Neural progenitor cell (in vitro differentiated cells): ENCODE measurements around the gene CCNO. TPM values are rescaled to one million over a fixed set of nuclear protein-coding genes. Genes with fewer than 3 reads are reported as not detected.

Experiments used
- DNase-seq: peaks from one replicate; pipeline ENCODE4 v3.0.0-alpha.2; 2016; ENCODE audit warnings: low spot score
- H2AFZ ChIP-seq: fragments of 200-600 bp; sonication (generic); replicated peaks from 2 replicates; pipeline ENCODE4 v1.6.1; 2016; ENCODE audit warnings: antibody characterized with exemption
- H3F3A ChIP-seq: fragments of 200-600 bp; sonication (generic); 2 replicates; pipeline ENCODE4 v1.6.1; 2016; ENCODE audit warnings: antibody characterized with exemption, low read depth
- H3K27ac ChIP-seq: fragments of 200-600 bp; sonication (generic); 2 replicates; pipeline ENCODE4 v1.5.1; 2016; ENCODE audit warnings: mild to moderate bottlenecking
- H3K27me3 ChIP-seq: fragments of 200-600 bp; sonication (generic); 2 replicates; pipeline ENCODE4 v1.6.1; 2016; ENCODE audit warnings: mild to moderate bottlenecking, moderate library complexity
- H3K36me3 ChIP-seq: fragments of 200-600 bp; sonication (generic); 2 replicates; pipeline ENCODE4 v1.5.1; 2016
- H3K4me1 ChIP-seq: fragments of 200-600 bp; sonication (generic); 2 replicates; pipeline ENCODE4 v1.6.1; 2016; ENCODE audit warnings: mixed run types
- H3K4me2 ChIP-seq: fragments of 200-600 bp; sonication (generic); 2 replicates; pipeline ENCODE4 v1.6.1; 2016
- H3K4me3 ChIP-seq: fragments of 200-600 bp; sonication (generic); 2 replicates; pipeline ENCODE4 v1.5.1; 2016
- H3K79me2 ChIP-seq: fragments of 200-600 bp; sonication (generic); 2 replicates; pipeline ENCODE4 v1.6.1; 2016; ENCODE audit warnings: low read depth
- H3K9ac ChIP-seq: fragments of 200-600 bp; sonication (generic); 2 replicates; pipeline ENCODE4 v1.6.1; 2016
- H3K9me3 ChIP-seq: fragments of 200-600 bp; sonication (generic); 2 replicates; pipeline ENCODE4 v1.5.1; 2016; ENCODE audit warnings: low read depth
- H4K20me1 ChIP-seq: fragments of 200-600 bp; sonication (generic); 2 replicates; pipeline ENCODE4 v1.6.1; 2016; ENCODE audit warnings: low read depth
- H3K27ac Mint-ChIP-seq: 3 replicates; pipeline ENCODE4 v1.8.0; 2021; ENCODE audit warnings: mixed read lengths
- H3K27me3 Mint-ChIP-seq: 2 replicates; pipeline ENCODE4 v1.8.0; 2022; ENCODE audit warnings: low read depth, mild to moderate bottlenecking, inconsistent platforms, moderate library complexity, mixed read lengths; ENCODE audit not compliant: insufficient read depth
- H3K36me3 Mint-ChIP-seq: 3 replicates; pipeline ENCODE4 v1.8.0; 2021; ENCODE audit warnings: mixed read lengths
- H3K4me1 Mint-ChIP-seq: 3 replicates; pipeline ENCODE4 v1.8.0; 2021; ENCODE audit warnings: mixed read lengths
- H3K4me3 Mint-ChIP-seq: 3 replicates; pipeline ENCODE4 v1.8.0; 2021; ENCODE audit warnings: mild to moderate bottlenecking, moderate library complexity, mixed read lengths
- H3K9me3 Mint-ChIP-seq: 3 replicates; pipeline ENCODE4 v1.8.0; 2020; ENCODE audit warnings: mixed read lengths
- EZH2 ChIP-seq: fragments of 200-600 bp; sonication (generic); IDR thresholded peaks from 2 replicates; pipeline ENCODE4 v1.6.1; 2017; ENCODE audit warnings: antibody characterized with exemption, mild to moderate bottlenecking, moderate library complexity
- EZH2phosphoT487 ChIP-seq: fragments of 200-600 bp; sonication (generic); IDR thresholded peaks from 2 replicates; pipeline ENCODE4 v1.6.1; 2017; ENCODE audit warnings: antibody characterized with exemption
- total RNA-seq: library from RNA; depleted of rRNA; stranded (reverse); fragments of >200 nt; gene quantifications from 2 replicates; pipeline ENCODE4 v1.2.3, GENCODE V29; 2015; ENCODE audit warnings: low replicate concordance
- TF ChIP-seq, protein P1 (sequence below): fragments of 200-600 bp; sonication (generic); IDR thresholded peaks from 2 replicates; pipeline ENCODE4 v1.5.1; 2017; ENCODE audit warnings: antibody characterized with exemption, mild to moderate bottlenecking

CCNO gene
- total RNA-seq, 1 donor from 2014 or later = not detected

DNA sequence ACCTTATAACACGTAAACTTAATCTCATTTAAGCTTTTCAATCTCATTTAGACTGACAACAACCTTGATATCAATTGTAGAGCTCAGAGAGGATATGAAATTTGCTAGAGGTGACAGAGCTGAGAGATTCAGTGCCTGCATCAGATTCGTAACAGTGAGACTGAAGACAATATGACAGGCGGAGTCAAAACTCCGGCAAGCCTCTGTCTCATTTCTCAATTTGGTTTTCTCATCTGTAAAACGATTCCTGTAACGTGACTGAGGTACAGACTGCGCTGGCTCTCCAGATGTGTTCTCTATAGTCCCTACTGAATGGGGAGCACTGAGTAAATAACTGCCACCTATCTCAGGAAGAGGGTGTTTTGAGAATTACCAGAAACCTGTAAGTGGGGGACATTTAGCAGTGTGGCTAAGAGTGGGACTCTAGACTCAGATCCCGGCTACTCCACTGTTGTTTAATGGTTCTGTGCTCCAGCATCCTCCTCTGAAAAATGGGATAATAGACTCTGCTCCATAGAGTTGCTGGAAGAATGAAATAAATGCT is 3.2 kb downstream of the CCNO start:
- H2AFZ ChIP-seq = no peak overlapping the region
- H3K4me3 Mint-ChIP-seq = peak overlapping the region; percentile 62
- peaks cover 25% of the 10 kb centered on the region for H3K4me1 ChIP-seq
- H4K20me1 ChIP-seq = peaks cover 68% of the 10 kb centered on the region
- H3K4me3 ChIP-seq = no peak overlapping the region
- TF ChIP-seq EZH2phosphoT487 (no peak), EZH2 (no peak)
- TF ChIP-seq, protein P1, sequence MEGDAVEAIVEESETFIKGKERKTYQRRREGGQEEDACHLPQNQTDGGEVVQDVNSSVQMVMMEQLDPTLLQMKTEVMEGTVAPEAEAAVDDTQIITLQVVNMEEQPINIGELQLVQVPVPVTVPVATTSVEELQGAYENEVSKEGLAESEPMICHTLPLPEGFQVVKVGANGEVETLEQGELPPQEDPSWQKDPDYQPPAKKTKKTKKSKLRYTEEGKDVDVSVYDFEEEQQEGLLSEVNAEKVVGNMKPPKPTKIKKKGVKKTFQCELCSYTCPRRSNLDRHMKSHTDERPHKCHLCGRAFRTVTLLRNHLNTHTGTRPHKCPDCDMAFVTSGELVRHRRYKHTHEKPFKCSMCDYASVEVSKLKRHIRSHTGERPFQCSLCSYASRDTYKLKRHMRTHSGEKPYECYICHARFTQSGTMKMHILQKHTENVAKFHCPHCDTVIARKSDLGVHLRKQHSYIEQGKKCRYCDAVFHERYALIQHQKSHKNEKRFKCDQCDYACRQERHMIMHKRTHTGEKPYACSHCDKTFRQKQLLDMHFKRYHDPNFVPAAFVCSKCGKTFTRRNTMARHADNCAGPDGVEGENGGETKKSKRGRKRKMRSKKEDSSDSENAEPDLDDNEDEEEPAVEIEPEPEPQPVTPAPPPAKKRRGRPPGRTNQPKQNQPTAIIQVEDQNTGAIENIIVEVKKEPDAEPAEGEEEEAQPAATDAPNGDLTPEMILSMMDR = no peak
- no peaks in the 10 kb centered on the region for H3K36me3 ChIP-seq
- H3K27me3 Mint-ChIP-seq = peaks cover 71% of the 10 kb centered on the region
- no peaks in the 10 kb centered on the region for H3K79me2 ChIP-seq
- H3K9me3 ChIP-seq = no peaks in the 10 kb centered on the region
- H3K36me3 Mint-ChIP-seq = no peaks in the 10 kb centered on the region
- no peak overlapping the region for H3K9ac ChIP-seq
- H3K4me1 Mint-ChIP-seq = peaks cover 41% of the 10 kb centered on the region
- H3F3A ChIP-seq = peaks cover 42% of the 10 kb centered on the region
- DNase-seq = no peak
- no peak overlapping the region for H3K27ac ChIP-seq
- H3K4me2 ChIP-seq = no peak overlapping the region
- peaks cover 100% of the 10 kb centered on the region for H3K27me3 ChIP-seq
- H3K27ac Mint-ChIP-seq = no peak overlapping the region
- no peaks in the 10 kb centered on the region for H3K9me3 Mint-ChIP-seq

DNA sequence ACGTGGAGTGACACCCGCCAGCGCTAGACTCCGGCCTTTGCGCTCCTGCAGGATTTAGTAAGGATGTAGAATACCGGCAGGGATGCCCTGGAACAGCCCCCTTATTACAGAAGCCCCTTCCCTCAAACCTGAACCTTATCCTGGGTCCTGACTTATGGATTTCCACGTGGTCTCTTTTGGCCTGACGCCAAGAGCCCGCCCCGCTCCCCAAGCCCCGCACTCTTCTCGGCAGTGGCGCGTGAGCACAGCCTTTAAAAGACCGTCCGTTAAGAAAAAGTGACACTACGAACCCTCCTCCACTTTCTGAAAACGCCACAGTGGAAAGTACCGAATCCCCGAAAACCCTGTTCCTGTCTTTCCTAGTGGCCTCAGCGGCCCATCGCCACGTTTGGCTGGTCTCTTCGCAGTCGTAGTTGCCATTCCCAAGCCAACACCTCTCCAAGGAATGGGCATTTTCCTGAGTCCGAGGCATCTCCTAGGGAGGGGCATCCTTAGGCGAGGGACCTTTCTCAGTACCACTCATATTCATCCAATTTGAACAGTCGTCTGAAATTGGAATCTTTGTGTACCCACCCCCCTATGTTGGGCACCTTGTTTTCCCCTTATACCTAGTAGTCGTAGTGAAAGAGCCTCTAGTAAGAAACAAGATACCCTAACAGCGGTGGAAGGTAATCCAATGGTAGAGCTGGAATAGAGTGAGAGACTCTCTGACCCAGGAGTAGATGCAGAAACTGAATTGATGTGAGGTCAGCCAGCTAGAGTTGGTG is 5.6 kb downstream of the CCNO start:
- Histone ChIP-seq H3K27me3 (peaks cover 100% of the 10 kb centered on the region), H3K4me2 (peak overlapping the region; percentile 92), H3K4me3 (peak overlapping the region; percentile 49), H4K20me1 (peaks cover 84% of the 10 kb centered on the region), H3K79me2 (no peaks in the 10 kb centered on the region), H2AFZ (peak overlapping the region; percentile 80), H3K9ac (no peak overlapping the region), H3K27ac (no peak overlapping the region), H3K36me3 (no peaks in the 10 kb centered on the region), H3K9me3 (no peaks in the 10 kb centered on the region), H3K4me1 (peaks cover 23% of the 10 kb centered on the region), H3F3A (peaks cover 26% of the 10 kb centered on the region)
- Mint-ChIP-seq H3K27me3 (peaks cover 86% of the 10 kb centered on the region), H3K36me3 (no peaks in the 10 kb centered on the region), H3K4me3 (peak overlapping the region; percentile 84), H3K27ac (no peak overlapping the region), H3K9me3 (no peaks in the 10 kb centered on the region), H3K4me1 (peaks cover 35% of the 10 kb centered on the region)
- peak; percentile 82 for TF ChIP-seq EZH2
- peak; percentile 80 for TF ChIP-seq EZH2phosphoT487
- TF ChIP-seq, protein P1 = no peak
- DNase-seq = no peak

DNA sequence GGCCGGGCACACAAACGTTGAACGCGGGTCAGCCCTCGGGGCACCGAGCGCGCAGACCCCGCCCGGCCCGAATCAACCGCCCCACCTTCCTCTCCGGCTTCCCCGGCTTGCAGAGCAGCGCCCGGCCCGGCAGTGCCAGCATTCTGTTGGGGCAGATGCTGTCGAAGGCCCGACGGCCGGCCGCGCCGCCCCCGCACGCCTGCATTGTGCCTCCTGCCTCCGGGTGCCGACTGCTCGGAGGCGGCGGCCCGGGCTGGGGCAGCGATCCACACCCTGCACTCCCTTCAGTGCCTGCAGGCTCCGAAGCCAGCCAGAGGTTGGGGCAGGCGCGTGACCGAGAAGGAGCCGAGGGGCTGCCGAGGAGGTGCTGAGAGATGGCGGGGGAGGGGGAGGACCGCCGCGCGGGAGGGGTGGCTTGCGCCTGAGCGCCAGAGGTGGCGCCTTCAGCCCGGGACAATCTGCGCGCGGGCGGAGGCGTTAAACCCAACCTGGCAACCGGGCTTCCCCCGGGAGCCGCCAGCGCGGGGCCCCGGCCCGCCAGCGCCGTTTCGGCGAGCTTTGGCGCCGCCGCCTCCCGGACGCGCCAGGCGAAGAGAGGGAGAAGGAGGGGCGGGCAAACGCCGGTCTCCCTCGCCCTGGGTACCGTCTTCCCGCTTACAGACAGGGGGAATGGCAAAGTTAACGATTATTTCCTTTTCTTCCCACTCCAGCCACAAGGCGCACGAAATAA is 6.3 kb downstream of the CCNO start, which contains the start of gene MCIDAS:
Gene MCIDAS (minus strand): TSS at position 382 of the 730 bp plus-strand sequence. CDS start 177 bp downstream, at position 205.
- no peaks in the 10 kb centered on the region for H3K79me2 ChIP-seq
- Mint-ChIP-seq H3K27me3 (peaks cover 87% of the 10 kb centered on the region), H3K4me1 (peaks cover 35% of the 10 kb centered on the region), H3K4me3 (peak within 1 kb of the TSS; percentile 84), H3K27ac (no peak within 1 kb of the TSS), H3K36me3 (no peaks in the 10 kb centered on the region), H3K9me3 (peaks cover 4% of the 10 kb centered on the region)
- no peak within 1 kb of the TSS for H3K27ac ChIP-seq
- H3K27me3 ChIP-seq = peaks cover 100% of the 10 kb centered on the region
- H4K20me1 ChIP-seq = peaks cover 89% of the 10 kb centered on the region
- H3K9ac ChIP-seq = no peak within 1 kb of the TSS
- TF ChIP-seq, protein P1 = peak; percentile 48
- peak; percentile 87 for TF ChIP-seq EZH2phosphoT487
- peak; percentile 94 for TF ChIP-seq EZH2
- peak; percentile 93 for DNase-seq
- H3K36me3 ChIP-seq = no peaks in the 10 kb centered on the region
- H3K9me3 ChIP-seq = no peaks in the 10 kb centered on the region
- H3F3A ChIP-seq = peaks cover 19% of the 10 kb centered on the region
- H3K4me3 ChIP-seq = peak within 1 kb of the TSS; percentile 49
- peak within 1 kb of the TSS; percentile 80 for H2AFZ ChIP-seq
- peak within 1 kb of the TSS; percentile 92 for H3K4me2 ChIP-seq
- H3K4me1 ChIP-seq = peaks cover 18% of the 10 kb centered on the region
